ENCODE results near the gene LRGUK. TPM values are rescaled to one million over a fixed set of nuclear protein-coding genes. Genes with fewer than 3 reads are reported as not detected.

LRGUK gene
- total RNA-seq, 1 experiment from 2014 or later, result 1.5 TPM

DNA sequence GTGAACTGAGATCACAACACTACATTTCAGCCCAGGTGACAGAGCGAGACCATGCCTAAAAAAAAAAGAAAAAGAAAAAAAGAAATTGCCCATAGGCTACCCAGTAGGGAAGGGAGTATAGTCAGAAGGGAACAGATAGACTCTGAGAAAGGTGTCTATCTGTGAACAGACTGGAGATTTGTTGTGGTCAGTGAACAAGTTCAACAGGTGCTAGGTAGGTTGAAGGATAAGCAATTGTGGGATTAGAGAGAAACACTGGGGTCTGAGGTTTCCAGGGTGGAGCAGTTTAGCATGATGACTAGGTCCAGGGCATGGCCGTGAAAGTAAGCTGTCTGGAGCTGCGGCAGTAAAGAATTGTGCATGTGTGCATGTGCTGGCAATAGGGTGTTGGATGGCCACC lies 6.9 kb downstream of the LRGUK start:
- no peak overlapping the region for H4K8ac ChIP-seq (replicated peaks; ENCODE audit: insufficient read length, low read depth, low read length)
- H3K4ac ChIP-seq (ENCODE audit: low read depth, low read length), result no peak overlapping the region
- TF ChIP-seq, protein P1, sequence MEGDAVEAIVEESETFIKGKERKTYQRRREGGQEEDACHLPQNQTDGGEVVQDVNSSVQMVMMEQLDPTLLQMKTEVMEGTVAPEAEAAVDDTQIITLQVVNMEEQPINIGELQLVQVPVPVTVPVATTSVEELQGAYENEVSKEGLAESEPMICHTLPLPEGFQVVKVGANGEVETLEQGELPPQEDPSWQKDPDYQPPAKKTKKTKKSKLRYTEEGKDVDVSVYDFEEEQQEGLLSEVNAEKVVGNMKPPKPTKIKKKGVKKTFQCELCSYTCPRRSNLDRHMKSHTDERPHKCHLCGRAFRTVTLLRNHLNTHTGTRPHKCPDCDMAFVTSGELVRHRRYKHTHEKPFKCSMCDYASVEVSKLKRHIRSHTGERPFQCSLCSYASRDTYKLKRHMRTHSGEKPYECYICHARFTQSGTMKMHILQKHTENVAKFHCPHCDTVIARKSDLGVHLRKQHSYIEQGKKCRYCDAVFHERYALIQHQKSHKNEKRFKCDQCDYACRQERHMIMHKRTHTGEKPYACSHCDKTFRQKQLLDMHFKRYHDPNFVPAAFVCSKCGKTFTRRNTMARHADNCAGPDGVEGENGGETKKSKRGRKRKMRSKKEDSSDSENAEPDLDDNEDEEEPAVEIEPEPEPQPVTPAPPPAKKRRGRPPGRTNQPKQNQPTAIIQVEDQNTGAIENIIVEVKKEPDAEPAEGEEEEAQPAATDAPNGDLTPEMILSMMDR (conservative IDR thresholded peaks at IDR 0.05), result no peak
- peaks cover 19% of the 10 kb centered on the region for H3K4me1 ChIP-seq (ENCODE audit: insufficient read depth, low read length)
- no peak overlapping the region for H2BK5ac ChIP-seq (ENCODE audit: insufficient read length, low read length)
- no peaks in the 10 kb centered on the region for H3K9me3 ChIP-seq (ENCODE audit: control insufficient read depth, low read depth, low read length)
- H3K27ac ChIP-seq (ENCODE audit: insufficient read length, low read depth, low read length), result no peak overlapping the region
- H4K5ac ChIP-seq (ENCODE audit: insufficient read length, low read depth, low read length), result no peak overlapping the region
- no peaks in the 10 kb centered on the region for H4K20me1 ChIP-seq (ENCODE audit: control insufficient read depth, insufficient read depth, insufficient read length)
- H2AFZ ChIP-seq (ENCODE audit: low read length), result no peak overlapping the region
- peaks cover 2 to 3% of the 10 kb centered on the region in 2 experiments; a peak in 3 of 5 replicates for H3K9me3 Mint-ChIP-seq
- peak overlapping the region in 2 of 3 experiments; percentile 4 to 21; a peak in 3 of 7 replicates for H3K27ac Mint-ChIP-seq
- no peak overlapping the region for H3K18ac ChIP-seq (ENCODE audit: insufficient read length, low read depth, low read length)
- peaks cover 9 to 27% (median 9%) of the 10 kb centered on the region in 3 experiments; a peak in 6 of 7 replicates for H3K36me3 Mint-ChIP-seq (ENCODE audit: insufficient read depth in 1 of 3, low read depth in 3 of 3)
- no peaks in the 10 kb centered on the region for H3K79me1 ChIP-seq (ENCODE audit: insufficient read depth, low read depth, low read length, poor library complexity, severe bottlenecking)
- H2BK15ac ChIP-seq (ENCODE audit: low read depth, low read length), result no peak overlapping the region
- H3K14ac ChIP-seq (ENCODE audit: insufficient read depth, low read length), result no peak overlapping the region
- H3K9ac ChIP-seq (ENCODE audit: extremely low read depth, insufficient read length, low read length), result no peak overlapping the region
- no peak overlapping the region for H4K91ac ChIP-seq (ENCODE audit: insufficient read length, low read depth, low read length)
- H3T11ph ChIP-seq (ENCODE audit: low read length), result no peak overlapping the region
- H2BK12ac ChIP-seq (ENCODE audit: insufficient read length, low read depth, low read length), result no peak overlapping the region
- DNase-seq, result no peak
- no peak overlapping the region for H3K4me2 ChIP-seq (ENCODE audit: insufficient read depth, insufficient read length, low read length)
- H3K4me3 Mint-ChIP-seq, result no peak overlapping the region
- no peaks in the 10 kb centered on the region for H3K27me3 ChIP-seq (ENCODE audit: insufficient read depth, low read length)
- no CpG with 5 or more reads among the region's 3 CpGs for WGBS (ENCODE audit: extremely low coverage, insufficient read length, low lambda C conversion rate)
- no peaks in the 10 kb centered on the region for H3K23me2 ChIP-seq (ENCODE audit: insufficient read length, low read depth, low read length, poor library complexity, severe bottlenecking)
- H3K23ac ChIP-seq (ENCODE audit: insufficient read length, low read depth, low read length), result no peak overlapping the region
- H2BK20ac ChIP-seq (ENCODE audit: low read depth, low read length, poor library complexity, severe bottlenecking), result no peak overlapping the region
- H2BK120ac ChIP-seq (ENCODE audit: low read depth, low read length, poor library complexity, severe bottlenecking), result no peak overlapping the region
- no peaks in the 10 kb centered on the region for H3K79me2 ChIP-seq (ENCODE audit: insufficient read depth, low read length)
- H3K56ac ChIP-seq (ENCODE audit: insufficient read length, low read depth, low read length), result no peak overlapping the region
- no peaks in the 10 kb centered on the region for H3K27me3 Mint-ChIP-seq (ENCODE audit: low read depth)
- H2AK5ac ChIP-seq (ENCODE audit: insufficient read length, low read length), result no peak overlapping the region
- H3K4me1 Mint-ChIP-seq, result peaks cover 44 to 51% of the 10 kb centered on the region in 2 experiments
